Upper lobe of left lung (tissue), 6 donors: ENCODE data around the gene ATP2C1. TPM values are rescaled to one million over a fixed set of nuclear protein-coding genes. Genes with fewer than 3 reads are reported as not detected.
"Not testable (repeated sequence)": the region's sequence is repeated elsewhere in the genome, so short reads cannot be mapped to it uniquely, and the experiment has no call there.

Source experiments
- ATAC-seq, 2 donors: fragments of 200-7000 bp; cut with Tn5 transposase; one replicate each; pipeline ENCODE4 v1.9.1; 2022; ENCODE audit warnings: mild to moderate bottlenecking in 2 of 2, moderate library complexity in 2 of 2; ENCODE audit not compliant: low FRiP score in 2 of 2
- DNase-seq, 2 donors: peaks; one replicate each; pipeline ENCODE4 v3.0.0-alpha.2; 2019 to 2020
- H3K27ac ChIP-seq, 4 donors: fragments of 200-600 bp; sonication (generic); one replicate each; pipeline ENCODE4 v1.5.1; 2016 to 2019
- H3K27me3 ChIP-seq, 4 donors: fragments of 200-600 bp; sonication (generic); one replicate each; pipeline ENCODE4 v1.5.1; 2017 to 2019
- H3K36me3 ChIP-seq, 4 donors: fragments of 200-600 bp; sonication (generic); one replicate each; pipeline ENCODE4 v1.5.1; 2016 to 2019
- H3K4me1 ChIP-seq, 4 donors: fragments of 200-600 bp; sonication (generic); one replicate each; pipeline ENCODE4 v1.5.1; 2018 to 2019
- H3K4me3 ChIP-seq, 4 donors: fragments of 200-600 bp; sonication (generic); one replicate each; pipeline ENCODE4 v1.5.1; 2017 to 2019; ENCODE audit warnings: mild to moderate bottlenecking in 2 of 4, moderate library complexity in 1 of 4
- H3K9me3 ChIP-seq, 4 donors: fragments of 200-600 bp; sonication (generic); one replicate each; pipeline ENCODE4 v1.5.1; 2018 to 2019
- CTCF ChIP-seq, 6 experiments: fragments of 450-650 bp in 4 of 6; fragments of 200-600 bp in 2 of 6; sonication (generic) in 2 of 6; IDR thresholded peaks; one replicate each; pipeline ENCODE4 v1.5.1; 2016 to 2019; ENCODE audit warnings: antibody characterized with exemption in 6 of 6
- EP300 ChIP-seq, 4 donors: sonication (generic); formaldehyde crosslinking; IDR thresholded peaks; one replicate each; pipeline ENCODE4 v1.5.1; 2017; ENCODE audit warnings: antibody characterized with exemption in 4 of 4, control low read depth in 2 of 4
- POLR2A ChIP-seq, 4 donors: fragments of 450-650 bp; IDR thresholded peaks; one replicate each; pipeline ENCODE4 v1.5.1; 2016 to 2017; ENCODE audit warnings: antibody characterized with exemption in 4 of 4, mild to moderate bottlenecking in 2 of 4
- POLR2AphosphoS5 ChIP-seq, 2 donors: sonication (generic); formaldehyde crosslinking; IDR thresholded peaks; one replicate each; pipeline ENCODE4 v1.5.1; 2017; ENCODE audit warnings: antibody characterized with exemption in 2 of 2
- WGBS, 2 donors: methylation state at CpG; one replicate each; pipeline ENCODE4 v1.1.5; 2017 to 2018; 5-methylcytosine and 5-hydroxymethylcytosine counted together
- total RNA-seq, 6 donors: library from RNA; depleted of rRNA in 4 of 6; stranded (reverse); fragments of >200 nt in 4 of 6; gene quantifications; one replicate each; pipeline versions ENCODE4 v1.1.0 to v1.2.1, GENCODE V29; 2016 to 2021
- donor health status: DM: no; HTN: no; CAD: no; lungs with moderate emphysema.
- donor health status: DM: no; HTN: yes; CAD: no; lungs with severe emphysema.

The ATP2C1 gene
- total RNA-seq, 6 donors from 2014 or later = 50.3 to 131 (median 114) TPM

- Histone ChIP-seq H3K4me1 (no peaks in the 10 kb centered on the region), H3K4me3 (no peak overlapping the region), H3K36me3 (peaks cover 12 to 68% (median 27%) of the 10 kb centered on the region in 4 donors), H3K9me3 (no peaks in the 10 kb centered on the region), H3K27ac (no peak overlapping the region), H3K27me3 (no peaks in the 10 kb centered on the region)
- DNase-seq (no peak), ATAC-seq (no peak)
- WGBS, 2 donors = 94 to 98% methylated on average over 2 of the region's 2 CpGs
- TF ChIP-seq POLR2A (IDR thresholded peaks at IDR 0.05) (no peak), EP300 (IDR thresholded peaks at IDR 0.05) (no peak), POLR2AphosphoS5 (IDR thresholded peaks at IDR 0.05) (no peak), CTCF (IDR thresholded peaks at IDR 0.05) (no peak)
Measured at GRCh38 chr3:130969621-130970020, 75.7 kb downstream of the ATP2C1 start.

DNA sequence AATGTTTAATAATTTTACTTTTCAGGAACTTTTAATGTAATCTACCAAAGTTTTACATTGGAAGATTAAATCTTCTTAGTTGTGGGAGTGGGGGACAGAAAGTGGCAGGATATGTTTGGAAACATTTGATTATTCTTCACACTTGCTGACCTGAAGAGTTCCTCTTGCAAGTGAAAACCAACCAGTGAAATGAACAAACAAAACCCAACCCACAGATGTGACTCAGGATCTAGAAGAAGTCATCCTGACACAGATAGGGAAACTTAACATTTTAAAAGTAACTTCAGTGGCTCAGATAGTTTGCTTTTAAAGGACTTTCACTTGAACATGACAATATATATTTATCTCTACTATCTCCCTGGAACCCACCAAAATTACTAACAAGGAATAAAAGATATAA, 77.3 kb downstream of the ATP2C1 start:
- no peak for TF ChIP-seq CTCF (IDR thresholded peaks at IDR 0.05)
- no peak for TF ChIP-seq POLR2A (IDR thresholded peaks at IDR 0.05)
- no peak for TF ChIP-seq POLR2AphosphoS5 (IDR thresholded peaks at IDR 0.05)
- no peak for TF ChIP-seq EP300 (IDR thresholded peaks at IDR 0.05)
- Histone ChIP-seq H3K4me1 (no peaks in the 10 kb centered on the region), H3K36me3 (peaks cover 5 to 64% (median 24%) of the 10 kb centered on the region in 4 donors), H3K27me3 (no peaks in the 10 kb centered on the region), H3K9me3 (no peaks in the 10 kb centered on the region), H3K4me3 (no peak overlapping the region), H3K27ac (no peak overlapping the region)
- DNase-seq (no peak), ATAC-seq (no peak)

GRCh38 chr3:130972592-130972991, 78.7 kb downstream of the ATP2C1 start:
- not testable (repeated sequence) for H3K4me3 ChIP-seq, H3K27ac ChIP-seq, H3K27me3 ChIP-seq, ATAC-seq, DNase-seq, H3K4me1 ChIP-seq, H3K9me3 ChIP-seq
- H3K36me3 ChIP-seq = peaks cover 5 to 64% (median 22%) of the 10 kb centered on the region in 4 donors
- WGBS, 2 donors = 97 to 100% methylated on average over 2 of the region's 2 CpGs

DNA sequence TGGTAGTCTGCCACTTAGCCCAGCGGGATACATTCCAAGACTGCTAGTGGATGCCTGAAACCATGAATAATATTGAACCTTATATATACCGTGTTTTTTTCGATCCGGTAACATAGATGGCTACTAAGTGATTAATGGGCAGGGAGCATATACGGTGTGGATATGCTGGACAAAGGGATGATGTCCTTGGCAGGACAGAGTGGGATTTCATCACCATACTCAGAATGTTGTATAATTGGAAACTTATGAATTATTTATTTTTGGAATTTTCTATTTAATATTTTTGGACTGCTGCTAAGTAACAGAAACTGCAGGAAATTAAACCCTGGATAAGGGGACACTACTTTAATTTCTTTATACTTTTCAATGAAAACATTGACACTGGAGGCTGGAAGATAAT, 79.5 kb downstream of the ATP2C1 start:
- H3K4me3 ChIP-seq = no peak overlapping the region
- no peak overlapping the region for H3K27ac ChIP-seq
- DNase-seq = no peak
- peaks cover 5 to 62% (median 20%) of the 10 kb centered on the region in 4 donors for H3K36me3 ChIP-seq
- no peak for ATAC-seq
- no peaks in the 10 kb centered on the region for H3K4me1 ChIP-seq
- 92 to 96% methylated on average over 5 of the region's 5 CpGs for WGBS, 2 donors
- no peaks in the 10 kb centered on the region for H3K27me3 ChIP-seq
- no peaks in the 10 kb centered on the region for H3K9me3 ChIP-seq
- TF ChIP-seq POLR2AphosphoS5 (IDR thresholded peaks at IDR 0.05) (no peak), CTCF (IDR thresholded peaks at IDR 0.05) (no peak), EP300 (IDR thresholded peaks at IDR 0.05) (no peak), POLR2A (IDR thresholded peaks at IDR 0.05) (no peak)

- WGBS, 2 donors = 88 to 95% methylated on average over 2 of the region's 2 CpGs
- TF ChIP-seq POLR2AphosphoS5 (IDR thresholded peaks at IDR 0.05) (no peak), POLR2A (IDR thresholded peaks at IDR 0.05) (no peak)
- Histone ChIP-seq H3K4me1 (no peaks in the 10 kb centered on the region), H3K4me3 (no peak overlapping the region), H3K27me3 (no peaks in the 10 kb centered on the region), H3K27ac (no peak overlapping the region), H3K36me3 (peaks cover 2 to 63% (median 20%) of the 10 kb centered on the region in 4 donors), H3K9me3 (no peaks in the 10 kb centered on the region)
- no peak for ATAC-seq
- DNase-seq = no peak
Measured at GRCh38 chr3:130974201-130974600, 80.3 kb downstream of the ATP2C1 start.

GRCh38 chr3:130975251-130975650, 81.4 kb downstream of the ATP2C1 start:
- no peaks in the 10 kb centered on the region for H3K9me3 ChIP-seq
- TF ChIP-seq POLR2A (IDR thresholded peaks at IDR 0.05) (no peak), POLR2AphosphoS5 (IDR thresholded peaks at IDR 0.05) (no peak), CTCF (IDR thresholded peaks at IDR 0.05) (no peak), EP300 (IDR thresholded peaks at IDR 0.05) (no peak)
- WGBS, 2 donors = 93 to 95% methylated on average over 3 of the region's 3 CpGs
- peaks cover 0 to 53% (median 17%) of the 10 kb centered on the region in 4 donors for H3K36me3 ChIP-seq
- no peaks in the 10 kb centered on the region for H3K4me1 ChIP-seq
- no peak overlapping the region for H3K4me3 ChIP-seq
- H3K27ac ChIP-seq = no peak overlapping the region
- ATAC-seq = no peak
- no peak for DNase-seq
- H3K27me3 ChIP-seq = no peaks in the 10 kb centered on the region
